ENCODE data around the gene MARF1.

DNA sequence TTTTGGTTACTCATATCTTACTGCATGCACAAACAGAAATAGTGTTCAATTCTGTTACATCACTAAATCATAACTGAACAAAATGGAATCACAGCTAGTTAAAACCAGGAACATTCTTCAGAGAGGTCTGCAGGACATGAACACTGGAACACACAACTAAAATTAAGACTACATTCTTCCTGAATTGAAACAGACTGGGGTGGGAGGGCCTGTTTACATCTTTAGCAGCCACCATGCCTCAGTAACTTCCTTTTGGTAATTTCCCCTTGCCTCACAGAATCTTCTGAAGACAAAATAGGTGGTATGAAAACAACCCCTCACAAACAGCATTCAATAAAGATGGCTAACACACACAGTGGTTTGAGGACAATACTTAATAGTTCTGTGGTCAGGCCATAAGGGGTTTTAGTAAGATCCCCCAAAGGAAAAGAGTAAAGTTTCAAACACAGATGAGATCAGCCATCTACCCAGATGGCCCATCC lies 6.5 kb downstream of the MARF1 start:
- TF ChIP-seq, protein P1, sequence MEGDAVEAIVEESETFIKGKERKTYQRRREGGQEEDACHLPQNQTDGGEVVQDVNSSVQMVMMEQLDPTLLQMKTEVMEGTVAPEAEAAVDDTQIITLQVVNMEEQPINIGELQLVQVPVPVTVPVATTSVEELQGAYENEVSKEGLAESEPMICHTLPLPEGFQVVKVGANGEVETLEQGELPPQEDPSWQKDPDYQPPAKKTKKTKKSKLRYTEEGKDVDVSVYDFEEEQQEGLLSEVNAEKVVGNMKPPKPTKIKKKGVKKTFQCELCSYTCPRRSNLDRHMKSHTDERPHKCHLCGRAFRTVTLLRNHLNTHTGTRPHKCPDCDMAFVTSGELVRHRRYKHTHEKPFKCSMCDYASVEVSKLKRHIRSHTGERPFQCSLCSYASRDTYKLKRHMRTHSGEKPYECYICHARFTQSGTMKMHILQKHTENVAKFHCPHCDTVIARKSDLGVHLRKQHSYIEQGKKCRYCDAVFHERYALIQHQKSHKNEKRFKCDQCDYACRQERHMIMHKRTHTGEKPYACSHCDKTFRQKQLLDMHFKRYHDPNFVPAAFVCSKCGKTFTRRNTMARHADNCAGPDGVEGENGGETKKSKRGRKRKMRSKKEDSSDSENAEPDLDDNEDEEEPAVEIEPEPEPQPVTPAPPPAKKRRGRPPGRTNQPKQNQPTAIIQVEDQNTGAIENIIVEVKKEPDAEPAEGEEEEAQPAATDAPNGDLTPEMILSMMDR (optimal IDR thresholded peaks at IDR 0.05 in 1 of 3, IDR thresholded peaks at IDR 0.05 in 1 of 3, conservative IDR thresholded peaks at IDR 0.05 in 1 of 3; ENCODE audit: extremely low read depth in 1 of 3, insufficient read depth in 2 of 3, low read length in 3 of 3), result no peak
- TF ChIP-seq EZH2 (IDR thresholded peaks at IDR 0.05; ENCODE audit: low read length), result no peak
